IMR-90 (cell line): Measurements from ENCODE around the gene NCKAP5L. TPM values are rescaled to one million over a fixed set of nuclear protein-coding genes. Genes with fewer than 3 reads are reported as not detected.

ENCODE experiments used
- ATAC-seq: fragments of 200-7000 bp; cut with Tn5 transposase; 2 replicates; pipeline ENCODE4 v1.9.1; 2020; ENCODE audit warnings: low read depth, mild to moderate bottlenecking, moderate library complexity
- BruUV-seq: library from RNA; stranded (reverse); fragments of 400-500 nt; replicated peaks from 2 replicates; lab custom pipeline; 2021; lab: Mats Ljungman, UMichigan
- CTCF ChIA-PET: fragments of 300-600 bp; formaldehyde crosslinking; extraction: SDS; loops from one replicate; lab custom pipeline; 2021; ENCODE audit warnings: antibody characterized with exemption; lab: Yijun Ruan, JAX
- POLR2A ChIA-PET: fragments of 300-600 bp; sonication (Branson Sonifier 250); formaldehyde crosslinking; loops from one replicate; lab custom pipeline; 2022; ENCODE audit warnings: antibody characterized with exemption; ENCODE audit not compliant: unreplicated experiment; lab: Charles Lee
- DNase-seq: peaks from one replicate; pipeline ENCODE4 v3.0.0; 2013
- H2AFZ ChIP-seq: replicated peaks from 2 replicates; pipeline ENCODE3; 2013; ENCODE audit warnings: low read length, mild to moderate bottlenecking; ENCODE audit not compliant: poor library complexity
- H2AK5ac ChIP-seq: 2 replicates; pipeline ENCODE4 v1.6.1; 2013; ENCODE audit warnings: low read depth, low read length, inconsistent platforms
- H2AK9ac ChIP-seq: replicated peaks from 2 replicates; pipeline ENCODE3; 2013; ENCODE audit warnings: mild to moderate bottlenecking, low read depth, low read length, moderate library complexity; ENCODE audit not compliant: poor library complexity
- H2BK120ac ChIP-seq: 2 replicates; pipeline ENCODE4 v1.6.1; 2013; ENCODE audit warnings: low read depth, low read length, inconsistent platforms
- H2BK15ac ChIP-seq: 3 replicates; pipeline ENCODE4 v1.6.1; 2013; ENCODE audit warnings: low read depth, low read length, inconsistent platforms
- H2BK20ac ChIP-seq: 2 replicates; pipeline ENCODE4 v1.6.1; 2013; ENCODE audit warnings: low read depth, mild to moderate bottlenecking, inconsistent platforms, low read length, moderate library complexity
- H2BK5ac ChIP-seq: 2 replicates; pipeline ENCODE4 v1.6.1; 2013; ENCODE audit warnings: mild to moderate bottlenecking, low read depth, low read length, inconsistent platforms; ENCODE audit not compliant: poor library complexity, severe bottlenecking
- H3K14ac ChIP-seq: replicated peaks from 2 replicates; pipeline ENCODE4 v1.6.1; 2013; ENCODE audit warnings: low read depth, low read length, inconsistent platforms
- H3K18ac ChIP-seq: 2 replicates; pipeline ENCODE4 v1.6.1; 2013; ENCODE audit warnings: low read depth, low read length, control low read depth
- H3K23ac ChIP-seq: 2 replicates; pipeline ENCODE4 v1.6.1; 2013; ENCODE audit warnings: low read depth, low read length, inconsistent platforms
- H3K27ac ChIP-seq: 2 replicates; pipeline ENCODE4 v1.5.1; 2013; ENCODE audit warnings: mild to moderate bottlenecking, control low read depth, low read length; ENCODE audit not compliant: insufficient read depth
- H3K27me3 ChIP-seq: 2 replicates; pipeline ENCODE4 v1.6.1; 2013; ENCODE audit warnings: low read length; ENCODE audit not compliant: control insufficient read depth, insufficient read depth
- H3K36me3 ChIP-seq: 2 replicates; pipeline ENCODE4 v1.6.1; 2013; ENCODE audit warnings: low read length, mixed read lengths; ENCODE audit not compliant: control insufficient read depth, insufficient read depth
- H3K4ac ChIP-seq: 2 replicates; pipeline ENCODE4 v1.6.1; 2013; ENCODE audit warnings: low read depth, low read length, inconsistent platforms
- H3K4me1 ChIP-seq: 2 replicates; pipeline ENCODE4 v1.6.1; 2013; ENCODE audit warnings: low read length, mixed read lengths; ENCODE audit not compliant: control insufficient read depth, insufficient read depth
- H3K4me2 ChIP-seq: 2 replicates; pipeline ENCODE4 v1.6.1; 2013; ENCODE audit warnings: low read depth, mild to moderate bottlenecking, control low read depth, low read length, moderate library complexity
- H3K4me3 ChIP-seq: 2 replicates; pipeline ENCODE4 v1.5.1; 2013; ENCODE audit warnings: low read depth, mild to moderate bottlenecking, control low read depth, low read length, moderate library complexity; ENCODE audit not compliant: insufficient read depth
- H3K56ac ChIP-seq: 2 replicates; pipeline ENCODE4 v1.6.1; 2013; ENCODE audit warnings: low read length, inconsistent platforms; ENCODE audit not compliant: insufficient read depth; ENCODE audit errors: extremely low read depth
- H3K79me1 ChIP-seq, 2 experiments: 2 replicates each; pipeline ENCODE4 v1.6.1; 2013; ENCODE audit warnings: low read length in 2 of 2, inconsistent platforms in 1 of 2, low read depth in 1 of 2
- H3K9ac ChIP-seq: 2 replicates; pipeline ENCODE4 v1.6.1; 2013; ENCODE audit warnings: low read depth, low read length, control low read depth
- H3K9me1 ChIP-seq: 2 replicates; pipeline ENCODE4 v1.6.1; 2013; ENCODE audit warnings: low read length, inconsistent platforms; ENCODE audit not compliant: insufficient read depth
- H3K9me3 ChIP-seq: 2 replicates; pipeline ENCODE4 v1.6.1; 2013; ENCODE audit warnings: low read length; ENCODE audit not compliant: control insufficient read depth, insufficient read depth
- H4K20me1 ChIP-seq: 2 replicates; pipeline ENCODE4 v1.6.1; 2013; ENCODE audit warnings: low read length, inconsistent platforms; ENCODE audit not compliant: insufficient read depth
- H4K5ac ChIP-seq: 2 replicates; pipeline ENCODE4 v1.6.1; 2013; ENCODE audit warnings: mild to moderate bottlenecking, low read depth, low read length, control low read depth
- H4K8ac ChIP-seq, 2 experiments: 2 replicates each; pipeline ENCODE4 v1.6.1; 2013; ENCODE audit warnings: low read depth in 2 of 2, low read length in 2 of 2, control low read depth in 1 of 2, inconsistent platforms in 1 of 2
- H4K91ac ChIP-seq: 2 replicates; pipeline ENCODE4 v1.6.1; 2013; ENCODE audit warnings: low read depth, low read length, inconsistent platforms; ENCODE audit not compliant: insufficient read depth
- BHLHE40 ChIP-seq: fragments of 150-350 bp; IDR thresholded peaks from 2 replicates; pipeline ENCODE4 v1.6.1; 2016; ENCODE audit warnings: mild to moderate bottlenecking, low read depth, low read length
- CHD1 ChIP-seq: IDR thresholded peaks from 2 replicates; pipeline ENCODE4 v1.6.1; 2012; ENCODE audit warnings: low read depth, low read length, improper control_type of control experiment
- CTCF ChIP-seq: conservative IDR thresholded peaks from 2 replicates; pipeline ENCODE4 v1.5.1; 2012; ENCODE audit warnings: mild to moderate bottlenecking, low read depth, low read length, improper control_type of control experiment
- MAZ ChIP-seq: IDR thresholded peaks from 2 replicates; pipeline ENCODE4 v1.6.1; 2012; ENCODE audit warnings: low read depth, mild to moderate bottlenecking, low read length, improper control_type of control experiment, moderate library complexity, borderline replicate concordance
- MXI1 ChIP-seq: IDR thresholded peaks from 2 replicates; pipeline ENCODE4 v1.6.1; 2012; ENCODE audit warnings: low read depth, mild to moderate bottlenecking, low read length, moderate library complexity, borderline replicate concordance
- POLR2A ChIP-seq: IDR thresholded peaks from 2 replicates; pipeline ENCODE4 v1.6.1; 2012; ENCODE audit warnings: mild to moderate bottlenecking, low read depth, low read length
- USF2 ChIP-seq: fragments of 150-350 bp; IDR thresholded peaks from 2 replicates; pipeline ENCODE4 v1.6.1; 2017; ENCODE audit warnings: mild to moderate bottlenecking, antibody characterized with exemption, low read length, low read depth
- WGBS, 2 experiments: methylation state at CpG; one replicate each; pipeline versions ENCODE4 v1.1.5 to v1.1.7; 2013; ENCODE audit warnings: missing lambda C conversion rate in 2 of 2; ENCODE audit not compliant: insufficient read length in 1 of 2; ENCODE audit errors: extremely low coverage in 2 of 2; 5-methylcytosine and 5-hydroxymethylcytosine counted together
- dilution Hi-C: fragments of 300-500 bp; cut with HindIII; formaldehyde crosslinking; loops from one replicate; pipeline ENCODE4 v1.14.3; 2018; ENCODE audit warnings: low sequenced_read_pairs; ENCODE audit not compliant: unreplicated experiment
- in situ Hi-C: fragments of 300-500 bp; cut with MboI; formaldehyde crosslinking; loops from 3 replicates; pipeline ENCODE4 v1.14.3; 2019; ENCODE audit warnings: low sequenced_read_pairs, inconsistent platforms, mixed read lengths
- intact Hi-C: fragments of 100-400 bp; cut with micrococcal nuclease; formaldehyde crosslinking; loops from 2 replicates; pipeline ENCODE4 v1.10.0; 2022
- polyA plus RNA-seq, 3 experiments: library from polyadenylated mRNA; depleted of rRNA; stranded (reverse); fragments of >200 nt; gene quantifications; 2 replicates each; pipeline ENCODE4 v1.2.3, GENCODE V29; 2012; ENCODE audit warnings: low replicate concordance in 1 of 3
- total RNA-seq: library from RNA; depleted of rRNA; stranded (reverse); fragments of >200 nt; gene quantifications from 2 replicates; pipeline ENCODE4 v1.2.3, GENCODE V29; 2012

Gene NCKAP5L
- total and polyA plus RNA-seq, 2 of the 4 experiments (the other 2 are of a cell fraction): 6.1 to 14.4 TPM

GRCh38 chr12:49869816-49870500, 41.7 kb upstream of the NCKAP5L start:
- Histone ChIP-seq H4K91ac (peak overlapping the region; percentile 3; the same call in 1 of the 2 replicates), H3K4me3 (no peak overlapping the region), H2BK20ac (no peak overlapping the region; the same call in 1 of the 2 replicates), H2BK120ac (no peak overlapping the region), H4K5ac (peak overlapping the region; percentile 13; the same call in 1 of the 2 replicates), H3K9me3 (no peaks in the 10 kb centered on the region), H3K36me3 (no peaks in the 10 kb centered on the region), H3K4me1 (peaks cover 27% of the 10 kb centered on the region), H3K56ac (no peak overlapping the region), H4K8ac (peak overlapping the region in 1 of 2 experiments; percentile 32; a peak in 1 of 4 replicates), H2BK15ac (no peak overlapping the region), H3K27me3 (peaks cover 16% of the 10 kb centered on the region), H3K23ac (no peak overlapping the region), H2AFZ (peak overlapping the region; percentile 55), H2AK9ac (peak overlapping the region; percentile 4), H3K4ac (peak overlapping the region; percentile 29; the same call in 1 of the 2 replicates), H2BK5ac (no peak overlapping the region), H3K14ac (no peak overlapping the region), H3K27ac (peak overlapping the region; percentile 31), H2AK5ac (peak overlapping the region; percentile 17; the same call in 1 of the 2 replicates), H3K9ac (no peak overlapping the region), H3K79me1 (no peaks in the 10 kb centered on the region), H3K9me1 (no peaks in the 10 kb centered on the region; the same call in 1 of the 2 replicates), H4K20me1 (0 out of 2 replicates have a peak, but pooled peaks cover 4% of the 10 kb centered on the region), H3K4me2 (no peak overlapping the region), H3K18ac (peak overlapping the region; percentile 42)
- dilution Hi-C loops (no loop called here), in situ Hi-C loops (loop anchor here (5.0 kb wide), 2 partner anchors 82 to 182 kb away; partner anchors contain the start of gene AQP2), intact Hi-C loops (loop anchor here (1.0 kb wide), 1 partner anchor 75 kb away; no protein-coding TSS in a partner anchor)
- ATAC-seq: no peak
- 96% methylated on average over 9 of the region's 14 CpGs; no CpG with 5 or more reads in 1 of the 2 experiments for WGBS, 2 experiments
- POLR2A ChIA-PET: no interaction called here
- no peak for TF ChIP-seq MAZ
- no peak for TF ChIP-seq CHD1
- TF ChIP-seq BHLHE40: no peak
- no peak for TF ChIP-seq CTCF
- no peak for TF ChIP-seq MXI1
- TF ChIP-seq POLR2A: no peak
- no peak for TF ChIP-seq USF2
- CTCF ChIA-PET: no interaction called here
- BruUV-seq: no TSS peak
- DNase-seq: no peak
